Forelimb muscle (tissue), 1 donor: ENCODE data around the gene ANKRD44. TPM values are rescaled to one million over a fixed set of nuclear protein-coding genes. Genes with fewer than 3 reads are reported as not detected.
"Not testable (repeated sequence)": the region's sequence is repeated elsewhere in the genome, so short reads cannot be mapped to it uniquely, and the experiment has no call there.

ENCODE experiments used
- DNase-seq: peaks from one replicate; pipeline ENCODE4 v3.0.0-alpha.2; 2013; ENCODE audit warnings: low read depth
- polyA plus RNA-seq: library from polyadenylated mRNA; unstranded; fragments of 120-200 nt; gene quantifications from one replicate; pipeline ENCODE4 v1.2.1, GENCODE V29; 2013; ENCODE audit not compliant: insufficient read length

ANKRD44 gene
- polyA plus RNA-seq, 1 donor, result 18.1 TPM

GRCh38 chr2:197287596-197287932 is 23.0 kb downstream of the ANKRD44 start:
- DNase-seq, result not testable (repeated sequence)

GRCh38 chr2:197286805-197287595 is 23.6 kb downstream of the ANKRD44 start:
- no peak for DNase-seq

DNA sequence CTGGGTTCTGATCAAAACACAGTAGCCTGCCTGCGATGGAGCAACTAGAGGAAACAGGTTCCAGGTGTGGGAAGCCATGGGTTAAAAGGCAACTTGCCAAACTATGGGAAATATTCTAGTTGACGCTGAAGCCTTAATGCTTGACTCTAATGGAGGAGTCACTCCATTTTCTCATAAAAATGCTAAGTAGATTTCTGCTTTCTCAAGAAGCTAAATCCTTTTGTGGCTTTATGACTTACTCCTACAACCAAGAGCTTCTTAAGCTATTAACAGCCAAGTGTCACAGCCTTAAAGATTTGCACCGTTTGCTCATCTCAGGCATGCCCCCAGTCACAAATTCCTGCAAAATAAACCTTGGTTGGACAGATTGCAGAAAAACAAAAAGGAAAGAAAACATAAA is 25.2 kb downstream of the ANKRD44 start:
- no peak for DNase-seq

DNA sequence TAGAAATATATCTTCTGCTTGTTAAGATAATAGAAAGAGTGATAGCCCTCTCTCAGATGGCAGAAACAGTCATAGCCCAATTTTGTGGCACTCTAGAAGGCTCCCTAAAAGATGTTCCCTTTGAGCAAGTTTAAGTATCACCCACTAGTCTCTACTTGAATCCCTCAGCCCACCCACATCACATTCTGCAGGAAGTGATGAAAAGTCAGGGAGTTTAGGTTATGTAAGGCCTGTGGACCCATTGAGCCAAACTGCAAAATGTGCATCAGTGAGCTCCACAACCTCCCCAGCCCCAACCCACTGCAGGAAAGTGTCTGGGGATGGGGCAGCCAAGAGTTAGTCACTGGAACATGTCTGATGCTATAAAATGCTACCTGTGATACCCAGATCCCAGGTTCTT is 25.6 kb downstream of the ANKRD44 start:
- DNase-seq, result no peak

DNA sequence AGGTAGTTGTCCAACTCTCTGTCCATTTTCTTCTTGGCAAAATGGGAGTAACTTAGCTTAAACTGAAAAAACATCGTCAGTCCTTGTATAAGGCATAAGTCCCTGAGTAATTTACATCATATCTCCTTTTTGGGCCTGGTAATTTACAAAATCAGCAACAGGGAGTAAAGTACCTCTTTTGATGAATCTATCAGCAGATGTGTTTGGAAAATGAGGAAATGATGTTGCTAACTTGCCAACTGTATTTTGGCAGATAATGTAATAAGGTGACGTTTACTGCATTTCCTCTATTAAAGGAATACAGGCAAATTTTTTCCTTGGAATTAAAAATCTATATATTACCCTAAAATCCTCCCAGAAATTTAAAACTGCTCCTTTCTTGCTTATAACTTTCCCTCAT is 29.2 kb downstream of the ANKRD44 start:
- no peak for DNase-seq

GRCh38 chr2:197280015-197280702 is 30.4 kb downstream of the ANKRD44 start:
- no peak for DNase-seq

- DNase-seq, result no peak
These were observed 31.5 kb downstream of the ANKRD44 start for GRCh38 chr2:197278799-197279763.

- no peak for DNase-seq
These were observed 32.8 kb downstream of the ANKRD44 start for GRCh38 chr2:197277794-197278193.

DNA sequence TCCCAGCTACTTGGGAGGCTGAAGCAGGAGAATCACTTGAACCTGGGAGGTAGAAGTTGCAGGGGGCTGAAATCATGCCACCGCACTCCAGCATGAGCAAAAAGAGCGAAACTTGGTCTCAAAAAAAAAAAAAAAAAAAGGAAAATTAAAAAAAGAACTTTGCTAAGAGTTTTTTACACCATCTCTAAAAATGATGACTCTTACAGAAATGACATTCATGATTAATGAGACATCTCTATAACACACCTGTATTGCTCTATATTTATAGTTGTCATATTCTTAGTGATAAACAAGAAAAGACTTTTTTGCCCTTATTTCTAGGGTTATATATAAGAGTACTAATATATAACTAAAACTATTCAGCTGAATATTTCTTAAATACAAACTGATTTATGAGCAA is 34.4 kb downstream of the ANKRD44 start:
- no peak for DNase-seq

DNA sequence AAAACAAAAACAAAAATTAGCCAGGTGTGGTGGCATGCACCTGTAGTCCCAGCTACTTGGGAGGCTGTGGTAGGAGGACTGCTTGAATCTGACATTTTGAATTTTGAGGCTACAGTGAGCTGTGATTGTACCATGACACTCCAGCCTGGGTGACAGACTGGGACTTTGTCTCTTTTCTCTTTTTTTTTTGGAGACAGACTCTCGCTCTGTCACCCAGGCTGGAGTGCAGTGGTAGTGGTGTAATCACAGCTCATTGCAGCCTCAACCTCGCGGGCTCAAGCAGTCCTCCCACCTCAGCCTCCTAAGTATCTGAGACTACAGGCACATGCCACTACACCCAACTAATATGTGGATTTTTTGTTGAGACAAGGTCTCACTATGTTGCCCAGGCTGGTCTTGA is 35.6 kb downstream of the ANKRD44 start:
- no peak for DNase-seq

DNA sequence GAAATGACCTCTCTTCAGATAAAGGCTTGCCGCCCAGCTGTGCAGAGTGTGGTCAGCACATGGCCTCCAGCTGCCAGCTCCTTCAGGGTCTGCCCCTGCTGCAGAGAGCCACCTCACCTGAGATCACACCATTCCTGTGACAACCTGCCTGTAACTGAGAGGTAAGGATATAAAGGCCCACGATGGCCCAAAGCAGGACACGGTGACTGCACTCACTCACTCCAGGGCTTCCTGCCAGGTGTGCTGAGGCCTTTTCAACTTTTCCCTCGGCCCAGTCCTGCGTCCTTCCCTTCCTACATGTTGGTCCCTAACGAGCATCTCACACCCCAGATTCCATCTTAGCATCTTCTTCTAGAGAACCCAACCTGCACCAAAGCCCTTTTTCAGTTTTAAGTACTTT is 36.2 kb downstream of the ANKRD44 start:
- no peak for DNase-seq

GRCh38 chr2:197273485-197273884 is 37.1 kb downstream of the ANKRD44 start:
- no peak for DNase-seq

DNA sequence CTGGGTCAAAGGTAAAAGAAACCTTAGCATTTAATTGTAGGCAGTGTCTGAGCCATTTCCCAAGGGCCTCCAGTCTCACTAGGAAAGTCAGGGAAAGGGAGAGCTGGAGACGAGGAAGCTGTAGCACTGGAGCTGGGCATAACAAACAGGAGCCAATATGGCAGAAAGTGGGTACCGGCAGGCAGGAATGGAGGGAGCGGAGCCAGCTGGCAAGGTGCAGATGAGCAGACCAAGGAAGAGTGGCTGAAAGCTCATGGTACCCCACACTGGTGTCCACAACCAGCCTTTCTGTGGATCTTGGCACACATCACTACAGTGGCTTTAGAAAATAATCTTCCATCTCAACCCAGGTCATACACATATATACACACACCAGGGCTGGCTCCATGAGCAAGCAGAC is 40.0 kb downstream of the ANKRD44 start:
- no peak for DNase-seq

GRCh38 chr2:197269815-197270214 is 40.8 kb downstream of the ANKRD44 start:
- DNase-seq, result no peak

DNA sequence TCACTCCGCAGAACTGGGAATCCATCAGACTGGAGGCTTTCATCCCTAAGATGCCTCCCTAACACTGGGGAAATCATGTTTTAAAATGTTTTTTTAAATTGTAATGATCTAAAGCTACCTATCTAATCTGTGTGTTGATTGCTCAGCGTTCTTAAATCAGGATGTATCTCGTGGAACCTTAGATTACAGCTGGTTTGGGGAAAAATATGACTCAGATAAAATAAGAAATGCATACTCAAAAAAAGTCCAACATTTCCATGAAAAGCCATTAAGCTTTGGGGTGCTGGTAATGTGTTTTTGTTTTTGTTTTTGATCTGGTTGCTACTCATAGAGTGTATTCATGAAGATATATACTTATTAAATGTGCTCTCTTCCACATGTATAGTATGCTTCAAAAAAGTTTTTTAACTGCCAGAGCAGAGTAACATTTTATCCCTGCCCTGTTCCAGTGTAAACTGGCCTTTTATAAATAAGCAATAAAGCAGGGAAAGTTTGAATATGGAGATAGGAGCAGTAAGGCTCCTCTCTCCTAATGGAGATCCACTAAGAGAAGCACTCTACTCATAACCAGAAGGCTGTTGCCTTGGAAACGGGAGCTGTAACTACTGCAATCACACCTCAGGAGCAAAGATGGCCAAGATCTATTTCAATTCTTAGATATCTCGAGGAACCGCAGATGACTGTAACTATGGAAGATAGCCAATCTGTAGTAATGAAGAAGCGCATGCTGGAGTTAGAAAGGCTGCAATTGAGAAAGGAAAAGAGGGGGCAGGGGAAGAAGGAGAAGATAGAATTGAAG is 41.6 kb downstream of the ANKRD44 start:
- DNase-seq, result no peak

- no peak for DNase-seq
These were observed 44.1 kb downstream of the ANKRD44 start for GRCh38 chr2:197266477-197266876.

DNA sequence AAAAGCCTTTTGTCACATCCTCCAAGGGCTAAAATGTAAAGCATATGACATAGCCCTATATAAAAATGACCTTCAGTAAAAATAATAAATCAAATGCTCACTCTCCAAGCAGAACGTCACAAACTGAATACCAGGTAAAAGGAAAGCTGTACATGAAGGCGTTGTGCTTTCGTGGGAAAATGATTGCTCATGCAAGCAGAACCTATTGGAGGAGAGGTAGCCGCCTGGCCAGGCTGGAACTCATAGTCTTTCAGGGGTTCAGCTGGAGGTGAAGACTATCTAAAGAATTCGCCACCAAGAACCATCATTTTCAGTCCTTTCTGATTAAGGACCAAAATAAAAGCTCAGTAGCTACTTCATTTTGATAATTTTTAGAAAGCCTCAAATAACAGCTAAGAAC is 44.7 kb downstream of the ANKRD44 start:
- no peak for DNase-seq

- no peak for DNase-seq
These were observed 45.5 kb downstream of the ANKRD44 start for GRCh38 chr2:197265036-197265435.

DNA sequence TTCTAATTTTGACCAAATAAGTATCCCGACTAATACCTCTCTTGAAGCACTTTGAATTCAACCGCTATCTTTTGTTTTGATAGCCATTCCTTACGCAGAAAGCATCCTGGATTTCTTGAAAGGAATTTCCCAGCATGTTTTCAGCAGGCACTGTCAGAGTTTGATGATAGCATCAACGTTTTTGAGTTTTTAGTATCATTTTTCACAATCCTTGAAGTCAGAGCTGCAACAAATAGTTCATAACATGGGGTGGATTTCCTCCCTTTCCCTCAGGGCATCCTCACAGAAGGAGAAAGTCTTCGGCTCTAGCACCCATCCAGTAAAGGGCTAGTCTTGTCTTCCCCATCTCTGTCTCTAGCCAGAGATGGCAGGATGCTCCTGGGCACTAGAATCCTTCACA is 46.2 kb downstream of the ANKRD44 start:
- DNase-seq, result no peak

DNA sequence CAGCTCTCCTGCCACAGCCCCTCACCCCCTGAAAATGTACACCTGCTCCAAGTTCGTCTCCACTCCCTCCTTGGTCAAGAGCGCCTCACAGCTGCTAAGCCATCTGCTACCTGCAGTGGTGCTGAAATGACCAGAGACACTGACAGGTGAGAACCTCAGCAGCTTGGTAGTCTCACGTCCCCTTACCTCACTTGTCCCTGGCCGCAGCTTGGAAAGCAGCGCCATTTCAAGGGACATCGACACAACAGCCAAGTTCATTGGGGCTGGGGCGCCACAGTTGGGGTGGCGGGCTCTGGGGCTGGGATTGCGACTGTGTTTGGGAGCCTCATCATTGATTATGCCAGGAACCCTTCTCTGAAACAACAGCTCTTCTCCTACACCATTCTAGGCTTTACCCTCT is 47.5 kb downstream of the ANKRD44 start:
- DNase-seq, result no peak

DNA sequence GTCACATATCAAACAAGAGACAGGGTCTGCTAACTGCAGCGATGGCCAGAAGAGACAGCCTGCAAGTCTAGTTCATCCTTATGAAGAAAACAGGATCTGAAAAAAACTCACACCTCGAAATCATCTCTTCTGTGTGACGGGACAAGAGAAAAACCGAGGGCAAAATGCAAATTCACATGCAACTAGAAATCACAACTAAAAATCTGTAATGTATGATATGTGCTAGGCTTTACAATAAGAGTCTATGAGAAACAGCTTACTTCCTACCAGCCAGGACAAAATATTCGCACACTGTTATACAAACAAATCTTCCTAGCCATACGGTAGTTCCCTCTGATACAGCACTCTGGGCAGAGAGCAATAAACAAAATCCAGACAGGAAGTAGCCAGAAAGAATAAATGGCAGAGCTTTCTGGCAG is 48.8 kb downstream of the ANKRD44 start:
- no peak for DNase-seq
